ENCODE measurements around the gene PKNOX2. TPM values are rescaled to one million over a fixed set of nuclear protein-coding genes. Genes with fewer than 3 reads are reported as not detected.

The PKNOX2 gene
- total and polyA plus RNA-seq, 7 donors, result 0.23 to 4.7 (median 1.4) TPM

- no peaks in the 10 kb centered on the region for H3K9me3 ChIP-seq
- H3K27me3 ChIP-seq, result no peaks in the 10 kb centered on the region
- 85 to 86% methylated on average over 10 of the region's 10 CpGs for WGBS, 2 donors
- no peak overlapping the region for H3K27ac ChIP-seq
- DNase-seq, result no peak
- TF ChIP-seq EP300 (IDR thresholded peaks at IDR 0.05) (no peak), CTCF (IDR thresholded peaks at IDR 0.05) (no peak), POLR2A (IDR thresholded peaks at IDR 0.05) (no peak), POLR2AphosphoS5 (IDR thresholded peaks at IDR 0.05) (no peak)
- no peaks in the 10 kb centered on the region for H3K36me3 ChIP-seq
- intact Hi-C loops (cut with DNase I), result no loop called here
- peaks cover 0 to 10% (median 2%) of the 10 kb centered on the region in 4 donors for H3K4me1 ChIP-seq
- H3K4me3 ChIP-seq, result no peak overlapping the region
Measured at GRCh38 chr11:125284245-125284850, 119.8 kb downstream of the PKNOX2 start.

- TF ChIP-seq CTCF (IDR thresholded peaks at IDR 0.05) (no peak), EP300 (IDR thresholded peaks at IDR 0.05) (no peak), POLR2A (IDR thresholded peaks at IDR 0.05) (no peak), POLR2AphosphoS5 (IDR thresholded peaks at IDR 0.05) (no peak)
- intact Hi-C loops (cut with DNase I), result no loop called here
- no peak for DNase-seq
- 64 to 84% methylated on average over 7 of the region's 7 CpGs for WGBS, 2 donors
- Histone ChIP-seq H3K9me3 (no peaks in the 10 kb centered on the region), H3K4me3 (no peak overlapping the region), H3K27me3 (no peaks in the 10 kb centered on the region), H3K36me3 (no peaks in the 10 kb centered on the region), H3K27ac (no peak overlapping the region), H3K4me1 (peaks cover 0 to 10% (median 2%) of the 10 kb centered on the region in 4 donors)
Measured at GRCh38 chr11:125285844-125286243, 121.3 kb downstream of the PKNOX2 start.

GRCh38 chr11:125286486-125286885, 121.9 kb downstream of the PKNOX2 start:
- peak overlapping the region in 1 of 4 donors; percentile 50 for H3K27ac ChIP-seq
- no peaks in the 10 kb centered on the region for H3K27me3 ChIP-seq
- WGBS, 2 donors, result 58 to 73% methylated on average over 8 of the region's 8 CpGs
- no peaks in the 10 kb centered on the region for H3K9me3 ChIP-seq
- no peak overlapping the region for H3K4me3 ChIP-seq
- intact Hi-C loops (cut with DNase I), result no loop called here
- DNase-seq, result no peak
- TF ChIP-seq POLR2A (IDR thresholded peaks at IDR 0.05) (no peak), EP300 (IDR thresholded peaks at IDR 0.05) (no peak), POLR2AphosphoS5 (IDR thresholded peaks at IDR 0.05) (no peak), CTCF (IDR thresholded peaks at IDR 0.05) (no peak)
- peaks cover 0 to 10% (median 2%) of the 10 kb centered on the region in 4 donors for H3K4me1 ChIP-seq
- no peaks in the 10 kb centered on the region for H3K36me3 ChIP-seq

- TF ChIP-seq CTCF (IDR thresholded peaks at IDR 0.05) (no peak), POLR2AphosphoS5 (IDR thresholded peaks at IDR 0.05) (no peak), EP300 (IDR thresholded peaks at IDR 0.05) (no peak), POLR2A (IDR thresholded peaks at IDR 0.05) (no peak)
- DNase-seq, result peak; percentile 79
- H3K4me3 ChIP-seq, result no peak overlapping the region
- H3K27me3 ChIP-seq, result no peaks in the 10 kb centered on the region
- H3K4me1 ChIP-seq, result peaks cover 0 to 10% (median 2%) of the 10 kb centered on the region in 4 donors
- intact Hi-C loops (cut with DNase I), result no loop called here
- H3K36me3 ChIP-seq, result no peaks in the 10 kb centered on the region
- no peaks in the 10 kb centered on the region for H3K9me3 ChIP-seq
- peak overlapping the region in 3 of 4 donors; percentile 7 to 53 (median 50) for H3K27ac ChIP-seq
- whole genome bisulfite sequencing, 2 donors, result 62 to 63% methylated on average over 11 of the region's 11 CpGs
Measured at GRCh38 chr11:125287491-125288210, 123.1 kb downstream of the PKNOX2 start.

Measured in sigmoid colon (tissue), 7 donors.